CD8-positive, alpha-beta memory T cell (primary cell): ENCODE data around the gene RFT1. TPM values are rescaled to one million over a fixed set of nuclear protein-coding genes. Genes with fewer than 3 reads are reported as not detected.
A peak's percentile ranks its signal among the peaks of the same experiment; 100 is the strongest.

Experiments used
- CTCF ChIA-PET: fragments of 350-600 bp; sonication (Branson Sonifier 250); formaldehyde crosslinking; loops from one replicate; lab custom pipeline; 2021; ENCODE audit warnings: antibody characterized with exemption; lab: Charles Lee
- POLR2A ChIA-PET: fragments of 350-600 bp; sonication (Branson Sonifier 250); formaldehyde crosslinking; loops from one replicate; lab custom pipeline; 2021; ENCODE audit warnings: antibody characterized with exemption; lab: Charles Lee
- DNase-seq, 5 donors: peaks; one replicate each; pipeline versions ENCODE4 v3.0.0 to v3.0.0-alpha.2; 2020 to 2022; ENCODE audit warnings: mixed read lengths in 1 of 5
- H3K27ac ChIP-seq: one replicate; pipeline ENCODE4 v1.7.0; 2013; ENCODE audit warnings: low read depth, mild to moderate bottlenecking, low read length, moderate library complexity
- H3K27me3 ChIP-seq: 2 replicates; pipeline ENCODE4 v1.7.0; 2013; ENCODE audit warnings: low read length, mild to moderate bottlenecking; ENCODE audit not compliant: insufficient read depth, poor library complexity, severe bottlenecking
- H3K36me3 ChIP-seq: 2 replicates; pipeline ENCODE4 v1.7.0; 2013; ENCODE audit warnings: mild to moderate bottlenecking, low read length, moderate library complexity; ENCODE audit not compliant: insufficient read depth
- H3K4me1 ChIP-seq: 2 replicates; pipeline ENCODE4 v1.7.0; 2013; ENCODE audit warnings: mild to moderate bottlenecking, low read length, moderate library complexity; ENCODE audit not compliant: insufficient read depth
- H3K4me3 ChIP-seq: 2 replicates; pipeline ENCODE4 v1.7.0; 2013; ENCODE audit warnings: mild to moderate bottlenecking, low read length
- H3K9me3 ChIP-seq: 2 replicates; pipeline ENCODE4 v1.7.0; 2013; ENCODE audit warnings: mild to moderate bottlenecking, low read length
- H3K27ac Mint-ChIP-seq, 8 donors: one replicate each; pipeline ENCODE4 v1.8.0; 2020 to 2021; ENCODE audit warnings: mixed read lengths in 8 of 8, mild to moderate bottlenecking in 6 of 8, inconsistent platforms in 3 of 8, moderate library complexity in 3 of 8
- H3K27me3 Mint-ChIP-seq, 2 donors: one replicate each; pipeline ENCODE4 v1.8.0; 2020 to 2021; ENCODE audit warnings: mixed read lengths in 2 of 2, mild to moderate bottlenecking in 1 of 2, moderate library complexity in 1 of 2
- H3K36me3 Mint-ChIP-seq, 3 donors: one replicate each; pipeline ENCODE4 v1.8.0; 2020 to 2021; ENCODE audit warnings: mixed read lengths in 3 of 3, inconsistent platforms in 1 of 3, mild to moderate bottlenecking in 1 of 3
- H3K4me1 Mint-ChIP-seq, 3 donors: one replicate each; pipeline ENCODE4 v1.8.0; 2020 to 2021; ENCODE audit warnings: mixed read lengths in 3 of 3, inconsistent platforms in 1 of 3, mild to moderate bottlenecking in 1 of 3
- H3K4me3 Mint-ChIP-seq, 7 donors: one replicate each; pipeline ENCODE4 v1.8.0; 2020 to 2021; ENCODE audit warnings: mixed read lengths in 7 of 7, mild to moderate bottlenecking in 6 of 7, moderate library complexity in 4 of 7, inconsistent platforms in 2 of 7
- H3K9me3 Mint-ChIP-seq, 5 donors: one replicate each; pipeline ENCODE4 v1.8.0; 2020 to 2022; ENCODE audit warnings: mixed read lengths in 5 of 5, mild to moderate bottlenecking in 3 of 5, moderate library complexity in 2 of 5, inconsistent platforms in 1 of 5
- polyA plus RNA-seq: library from polyadenylated mRNA; unstranded; fragments of 300-500 nt; fragmentation: Illumina TruSeq; gene quantifications from one replicate; pipeline ENCODE4 v1.2.3, GENCODE V29; 2021
- total RNA-seq, 2 experiments: library from RNA; stranded (reverse); gene quantifications; one replicate each; pipeline ENCODE4 v1.2.3, GENCODE V29; 2021

Gene RFT1
- total and polyA plus RNA-seq, 3 experiments from 2014 or later: 31.3 to 58.5 (median 52.7) TPM

- ChIA-PET CTCF (no interaction called here), POLR2A (no interaction called here)
- Histone ChIP-seq H3K4me1 (no peaks in the 10 kb centered on the region), H3K36me3 (no peaks in the 10 kb centered on the region), H3K4me3 (no peak overlapping the region), H3K27ac (no peak overlapping the region), H3K27me3 (no peaks in the 10 kb centered on the region), H3K9me3 (no peaks in the 10 kb centered on the region)
- no peak for DNase-seq
- Mint-ChIP-seq H3K9me3 (no peaks in the 10 kb centered on the region), H3K4me1 (peaks cover 0 to 3% (median 1%) of the 10 kb centered on the region in 3 donors), H3K4me3 (no peak overlapping the region), H3K36me3 (peaks cover 0 to 4% (median 0%) of the 10 kb centered on the region in 3 donors), H3K27me3 (no peaks in the 10 kb centered on the region), H3K27ac (no peak overlapping the region)
Measured at GRCh38 chr3:53079147-53079546, 51.1 kb downstream of the RFT1 start.

- Histone ChIP-seq H3K27ac (no peak overlapping the region), H3K27me3 (no peaks in the 10 kb centered on the region), H3K4me1 (no peaks in the 10 kb centered on the region), H3K36me3 (no peaks in the 10 kb centered on the region), H3K4me3 (no peak overlapping the region), H3K9me3 (no peaks in the 10 kb centered on the region)
- Mint-ChIP-seq H3K9me3 (no peaks in the 10 kb centered on the region), H3K27ac (no peak overlapping the region), H3K4me3 (no peak overlapping the region), H3K4me1 (peaks cover 0 to 3% (median 2%) of the 10 kb centered on the region in 3 donors), H3K27me3 (no peaks in the 10 kb centered on the region), H3K36me3 (peaks cover 0 to under 1% (median 0%) of the 10 kb centered on the region in 3 donors)
- DNase-seq: no peak
- POLR2A ChIA-PET: no interaction called here
- CTCF ChIA-PET: no interaction called here
Measured at GRCh38 chr3:53078656-53079055, 51.6 kb downstream of the RFT1 start.

- H3K36me3 ChIP-seq: no peaks in the 10 kb centered on the region
- H3K27ac ChIP-seq: no peak overlapping the region
- H3K27ac Mint-ChIP-seq: peak overlapping the region in 1 of 8 donors; percentile 27
- no peak overlapping the region for H3K4me3 ChIP-seq
- H3K36me3 Mint-ChIP-seq: peaks cover 0 to 3% (median 0%) of the 10 kb centered on the region in 3 donors
- no peaks in the 10 kb centered on the region for H3K9me3 ChIP-seq
- H3K9me3 Mint-ChIP-seq: no peaks in the 10 kb centered on the region
- no peak for DNase-seq
- H3K4me3 Mint-ChIP-seq: no peak overlapping the region
- no peaks in the 10 kb centered on the region for H3K4me1 ChIP-seq
- H3K4me1 Mint-ChIP-seq: peaks cover 7 to 11% (median 8%) of the 10 kb centered on the region in 3 donors
- no peaks in the 10 kb centered on the region for H3K27me3 ChIP-seq
- ChIA-PET CTCF (no interaction called here), POLR2A (no interaction called here)
- no peaks in the 10 kb centered on the region for H3K27me3 Mint-ChIP-seq
Measured at GRCh38 chr3:53077476-53078220, 52.6 kb downstream of the RFT1 start.

- peak overlapping the region in 2 of 7 donors; percentile 43 to 46 for H3K4me3 Mint-ChIP-seq
Measured at GRCh38 chr3:53075743-53076140, 54.5 kb downstream of the RFT1 start.

GRCh38 chr3:53074761-53075742 lies 55.2 kb downstream of the RFT1 start:
- peaks cover 0 to 3% (median 0%) of the 10 kb centered on the region in 3 donors for H3K36me3 Mint-ChIP-seq
- no peak overlapping the region for H3K4me3 ChIP-seq
- peaks cover 10% of the 10 kb centered on the region for H3K4me1 ChIP-seq
- no peak overlapping the region for H3K27ac ChIP-seq
- no peaks in the 10 kb centered on the region for H3K36me3 ChIP-seq
- no peaks in the 10 kb centered on the region for H3K9me3 ChIP-seq
- POLR2A ChIA-PET: no interaction called here
- H3K27me3 ChIP-seq: no peaks in the 10 kb centered on the region
- no peak for DNase-seq
- H3K27ac Mint-ChIP-seq: peak overlapping the region in 7 of 8 donors; percentile 28 to 86 (median 69)
- H3K9me3 Mint-ChIP-seq: no peaks in the 10 kb centered on the region
- peak overlapping the region in 3 of 7 donors; percentile 9 to 50 (median 25) for H3K4me3 Mint-ChIP-seq
- CTCF ChIA-PET: interaction anchor here (0.9 to 1.4 kb wide), 3 partner anchors 8 to 231 kb away, joined by 3 read pairs; no protein-coding TSS in a partner anchor
- no peaks in the 10 kb centered on the region for H3K27me3 Mint-ChIP-seq
- H3K4me1 Mint-ChIP-seq: peaks cover 13 to 23% (median 14%) of the 10 kb centered on the region in 3 donors

More at GRCh38 chr3:53075743-53076140, 54.5 kb downstream of the RFT1 start:
- peak overlapping the region in 1 of 8 donors; percentile 58 for H3K27ac Mint-ChIP-seq
- Histone ChIP-seq H3K9me3 (no peaks in the 10 kb centered on the region), H3K4me3 (no peak overlapping the region), H3K27ac (no peak overlapping the region), H3K27me3 (no peaks in the 10 kb centered on the region), H3K36me3 (no peaks in the 10 kb centered on the region), H3K4me1 (peaks cover 10% of the 10 kb centered on the region)
- H3K4me1 Mint-ChIP-seq: peaks cover 13 to 23% (median 14%) of the 10 kb centered on the region in 3 donors
- peaks cover 0 to 3% (median 0%) of the 10 kb centered on the region in 3 donors for H3K36me3 Mint-ChIP-seq
- ChIA-PET CTCF (interaction anchor here (0.9 kb wide), 1 partner anchor 29 kb away, joined by 3 read pairs; no protein-coding TSS in a partner anchor), POLR2A (no interaction called here)
- H3K27me3 Mint-ChIP-seq: no peaks in the 10 kb centered on the region
- DNase-seq: no peak
- no peaks in the 10 kb centered on the region for H3K9me3 Mint-ChIP-seq

- Mint-ChIP-seq H3K36me3 (peaks cover 0 to 3% (median 0%) of the 10 kb centered on the region in 3 donors), H3K27me3 (no peaks in the 10 kb centered on the region), H3K4me3 (peak overlapping the region; percentile 9 to 73 (median 52)), H3K27ac (peak overlapping the region; percentile 28 to 86 (median 54)), H3K4me1 (peaks cover 13 to 23% (median 14%) of the 10 kb centered on the region in 3 donors), H3K9me3 (no peaks in the 10 kb centered on the region)
- H3K36me3 ChIP-seq: no peaks in the 10 kb centered on the region
- H3K9me3 ChIP-seq: no peaks in the 10 kb centered on the region
- ChIA-PET CTCF (interaction anchor here (1.1 to 1.4 kb wide), 2 partner anchors 9 to 230 kb away, joined by 3 read pairs; no protein-coding TSS in a partner anchor), POLR2A (interaction anchor here (1.1 kb wide), 1 partner anchor 304 kb away, joined by 3 read pairs; the partner anchor contains the start of gene NEK4)
- no peak for DNase-seq
- peaks cover 10% of the 10 kb centered on the region for H3K4me1 ChIP-seq
- H3K27me3 ChIP-seq: no peaks in the 10 kb centered on the region
- no peak overlapping the region for H3K27ac ChIP-seq
- no peak overlapping the region for H3K4me3 ChIP-seq
Measured at GRCh38 chr3:53074366-53074696, 55.9 kb downstream of the RFT1 start.

- H3K4me3 ChIP-seq: peak overlapping the region; percentile 88
- ChIA-PET POLR2A (interaction anchor here (1.0 to 1.1 kb wide), 2 partner anchors 10 to 303 kb away, joined by 3 read pairs; partner anchors contain the start of gene NEK4), CTCF (interaction anchor here (1.1 to 1.4 kb wide), 3 partner anchors 10 to 230 kb away, joined by 3 to 6 read pairs (median 3); no protein-coding TSS in a partner anchor)
- H3K9me3 ChIP-seq: no peaks in the 10 kb centered on the region
- H3K9me3 Mint-ChIP-seq: no peaks in the 10 kb centered on the region
- peak overlapping the region; percentile 72 for H3K27ac ChIP-seq
- no peaks in the 10 kb centered on the region for H3K36me3 ChIP-seq
- H3K27me3 Mint-ChIP-seq: no peaks in the 10 kb centered on the region
- H3K27me3 ChIP-seq: no peaks in the 10 kb centered on the region
- peaks cover 10% of the 10 kb centered on the region for H3K4me1 ChIP-seq
- peaks cover 0 to 3% (median 0%) of the 10 kb centered on the region in 3 donors for H3K36me3 Mint-ChIP-seq
- no peak for DNase-seq
- H3K27ac Mint-ChIP-seq: peak overlapping the region; percentile 86 to 98 (median 94)
- H3K4me3 Mint-ChIP-seq: peak overlapping the region; percentile 85 to 96 (median 91)
- peaks cover 13 to 23% (median 14%) of the 10 kb centered on the region in 3 donors for H3K4me1 Mint-ChIP-seq
Measured at GRCh38 chr3:53073553-53074365, 56.5 kb downstream of the RFT1 start.
